ENCODE results near the gene TST. TPM values are rescaled to one million over a fixed set of nuclear protein-coding genes. Genes with fewer than 3 reads are reported as not detected.

TST gene
- total and polyA plus RNA-seq, 2 of the 8 experiments (the other 6 are each of a cell fraction or from before 2014, with no cell fraction given): 22.6 to 61.6 TPM

DNA sequence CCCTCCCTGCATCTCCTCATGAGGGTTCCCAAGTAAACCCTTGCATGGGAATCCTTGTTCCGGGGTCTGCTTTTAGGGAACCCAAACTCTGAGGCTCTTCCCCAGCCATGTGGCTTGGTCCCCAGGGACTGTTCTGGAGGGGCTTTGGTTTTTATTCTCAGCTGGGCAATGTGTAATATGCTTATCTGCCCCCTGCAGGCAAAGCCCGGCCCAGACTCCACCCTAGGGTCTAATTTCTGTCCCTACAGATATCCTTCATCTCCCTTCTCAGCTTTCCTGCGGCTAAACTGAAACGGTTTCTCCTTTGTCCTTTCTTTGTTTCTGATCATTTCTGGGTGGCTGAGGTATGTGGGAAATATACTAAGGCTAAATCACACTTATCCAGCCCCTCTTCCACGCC is 37.1 kb downstream of the TST start:
- H4K20me1 ChIP-seq (replicated peaks in 1 of 2; ENCODE audit: control insufficient read depth in 1 of 2, insufficient read depth in 2 of 2, low read length in 2 of 2): no peaks in the 10 kb centered on the region
- no peak for TF ChIP-seq KDM1A (IDR thresholded peaks at IDR 0.05; ENCODE audit: borderline replicate concordance, low read length)
- TF ChIP-seq PHF8 (conservative IDR thresholded peaks at IDR 0.05; ENCODE audit: low read depth, low read length): no peak
- TF ChIP-seq SIX5 (IDR thresholded peaks at IDR 0.05; ENCODE audit: low read depth, low read length): no peak
- TF ChIP-seq JUND (IDR thresholded peaks at IDR 0.05; ENCODE audit: low read length): no peak
- no peak for TF ChIP-seq POU5F1 (IDR thresholded peaks at IDR 0.05; ENCODE audit: low read depth, low read length)
- TF ChIP-seq TBP (IDR thresholded peaks at IDR 0.05; ENCODE audit: low read depth, low read length): no peak
- TF ChIP-seq CBX8 (IDR thresholded peaks at IDR 0.05; ENCODE audit: borderline replicate concordance, low read depth, low read length): no peak
- no peak for TF ChIP-seq EP300 (IDR thresholded peaks at IDR 0.05; ENCODE audit: borderline replicate concordance in 1 of 2, low read depth in 2 of 2, low read length in 2 of 2)
- TF ChIP-seq CEBPB (IDR thresholded peaks at IDR 0.05; ENCODE audit: low read depth, low read length): no peak
- TF ChIP-seq SUZ12 (IDR thresholded peaks at IDR 0.05; ENCODE audit: low read length): no peak
- TF ChIP-seq, protein P1, sequence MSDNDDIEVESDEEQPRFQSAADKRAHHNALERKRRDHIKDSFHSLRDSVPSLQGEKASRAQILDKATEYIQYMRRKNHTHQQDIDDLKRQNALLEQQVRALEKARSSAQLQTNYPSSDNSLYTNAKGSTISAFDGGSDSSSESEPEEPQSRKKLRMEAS (IDR thresholded peaks at IDR 0.05): no peak
- TF ChIP-seq GTF2F1 (IDR thresholded peaks at IDR 0.05; ENCODE audit: borderline replicate concordance, low read depth, low read length): no peak
- TF ChIP-seq ZNF274 (IDR thresholded peaks at IDR 0.05; ENCODE audit: borderline replicate concordance, extremely low read depth, low read length): no peak
- H3K4ac ChIP-seq (replicated peaks; ENCODE audit: insufficient read length, low read depth, low read length): no peak overlapping the region
- H3K4me1 ChIP-seq (replicated peaks in 1 of 4; ENCODE audit: control insufficient read depth in 3 of 4, insufficient read depth in 4 of 4, low read length in 3 of 4): no peaks in the 10 kb centered on the region
- DNase-seq (ENCODE audit: low read depth in 1 of 2, low spot score in 2 of 2) (no peak), FAIRE-seq (no peak)
- H3K36me3 ChIP-seq (ENCODE audit: control insufficient read depth in 2 of 4, insufficient read depth in 4 of 4, low read length in 3 of 4): no peaks in the 10 kb centered on the region
- WGBS, 2 experiments (ENCODE audit: extremely low coverage in 1 of 2, insufficient coverage in 1 of 2, insufficient read length in 1 of 2, insufficient replicate concordance in 2 of 2, low coverage in 1 of 2, low lambda C conversion rate in 2 of 2, missing lambda C conversion rate in 1 of 2): 88% methylated on average over 5 of the region's 5 CpGs; no CpG with 5 or more reads in 1 of the 2 experiments
- H3K4me3 ChIP-seq (ENCODE audit: extremely low read depth in 1 of 4, insufficient read depth in 2 of 4, low read depth in 3 of 4, low read length in 4 of 4): no peak overlapping the region
- H4K5ac ChIP-seq (ENCODE audit: insufficient read length, low read depth, low read length): no peak overlapping the region
- H2BK120ac ChIP-seq (replicated peaks; ENCODE audit: low read depth, low read length): no peak overlapping the region
- H2BK15ac ChIP-seq (ENCODE audit: low read length): no peak overlapping the region
- no peak overlapping the region for H2BK20ac ChIP-seq (ENCODE audit: low read length)
- H3K14ac ChIP-seq (ENCODE audit: insufficient read length): no peak overlapping the region
- CTCF ChIA-PET (ENCODE audit: partially characterized antibody): interaction anchor here (0.7 to 11.4 kb wide), 22 partner anchors 10 to 435 kb away, joined by 3 to 96 read pairs (median 3); partner anchors contain the start of gene NCF4
- H4K91ac ChIP-seq (replicated peaks; ENCODE audit: insufficient read length, low read length): no peak overlapping the region
- peaks cover 9 to 16% of the 10 kb centered on the region in 2 experiments for H3K9me3 ChIP-seq (ENCODE audit: insufficient read depth in 2 of 2, low read depth in 1 of 2, low read length in 1 of 2)
- no peak overlapping the region for H3K18ac ChIP-seq (ENCODE audit: extremely low read depth, low read length)
- H3K79me2 ChIP-seq (ENCODE audit: control insufficient read depth in 1 of 2, insufficient read depth in 2 of 2, low read length in 2 of 2): no peaks in the 10 kb centered on the region
- no peak overlapping the region for H3K27ac ChIP-seq (ENCODE audit: low read depth, low read length)
- no peak overlapping the region for H3K9ac ChIP-seq (replicated peaks in 1 of 4; ENCODE audit: extremely low read depth in 1 of 4, low read depth in 3 of 4, low read length in 3 of 4)
- H3K23me2 ChIP-seq (ENCODE audit: low read depth, low read length): no peaks in the 10 kb centered on the region
- no peaks in the 10 kb centered on the region; a peak in 1 of 7 replicates for H3K27me3 ChIP-seq (replicated peaks in 1 of 4; ENCODE audit: control insufficient read depth in 3 of 4, extremely low read depth in 1 of 4, insufficient read depth in 3 of 4, low read length in 3 of 4)
- H2AFZ ChIP-seq (ENCODE audit: low read length): no peak overlapping the region
- H3K23ac ChIP-seq (ENCODE audit: insufficient read length): no peak overlapping the region
- H2BK5ac ChIP-seq (ENCODE audit: low read depth, low read length): no peak overlapping the region
- H3K4me2 ChIP-seq (ENCODE audit: insufficient read depth in 1 of 2, low read depth in 2 of 2, low read length in 2 of 2): no peak overlapping the region
- H4K8ac ChIP-seq (ENCODE audit: extremely low read depth, insufficient read depth, low read length): 0 out of 2 replicates have a peak overlapping the region, but pooled peaks have one; percentile 31
- no peak overlapping the region for H2BK12ac ChIP-seq (ENCODE audit: low read depth, low read length)
- H2AK5ac ChIP-seq (ENCODE audit: low read depth, low read length): no peak overlapping the region
- H3K79me1 ChIP-seq (ENCODE audit: low read depth, low read length): no peaks in the 10 kb centered on the region
- no peak overlapping the region for H3K56ac ChIP-seq (replicated peaks; ENCODE audit: insufficient read length, low read depth, low read length)
- POLR2A ChIA-PET (ENCODE audit: partially characterized antibody): interaction anchor here (1.4 kb wide), 1 partner anchor 70 kb away, joined by 3 read pairs; the partner anchor contains the start of gene KCTD17

All from H1 (cell line).